Globus pallidus (tissue), 1 donor: ENCODE results near the gene SLX4IP.
A peak's percentile ranks its signal among the peaks of the same experiment; 100 is the strongest.

Source experiments
- DNase-seq: peaks from one replicate; pipeline ENCODE4 v3.0.0-alpha.2; 2015; ENCODE audit warnings: low spot score

SLX4IP gene

DNA sequence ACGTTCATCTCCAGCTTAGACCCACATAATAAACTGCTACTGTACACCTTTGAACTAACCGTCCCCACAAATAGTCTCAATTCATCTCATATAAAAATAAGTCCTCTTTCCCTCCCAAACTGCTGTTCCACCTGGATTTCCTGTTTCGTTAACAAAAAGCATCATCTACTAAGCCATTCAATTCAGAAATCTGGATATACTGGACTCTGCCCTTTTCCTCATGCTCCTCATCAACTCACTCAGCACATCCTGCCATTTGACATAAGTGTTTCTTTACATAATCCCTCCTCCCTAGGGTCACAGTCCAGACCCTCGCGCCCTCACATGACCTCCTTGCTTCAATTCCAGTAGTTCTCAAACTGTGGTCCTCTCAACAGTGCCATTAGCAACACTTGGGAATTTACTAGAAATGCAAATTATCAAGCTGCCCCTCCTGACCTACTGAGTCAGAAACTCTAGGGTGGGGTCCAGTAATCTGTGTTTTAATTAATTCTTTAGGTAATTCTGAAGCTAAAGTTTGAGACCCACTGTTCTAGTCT is 5.6 kb upstream of the SLX4IP start:
- no peak for DNase-seq

DNA sequence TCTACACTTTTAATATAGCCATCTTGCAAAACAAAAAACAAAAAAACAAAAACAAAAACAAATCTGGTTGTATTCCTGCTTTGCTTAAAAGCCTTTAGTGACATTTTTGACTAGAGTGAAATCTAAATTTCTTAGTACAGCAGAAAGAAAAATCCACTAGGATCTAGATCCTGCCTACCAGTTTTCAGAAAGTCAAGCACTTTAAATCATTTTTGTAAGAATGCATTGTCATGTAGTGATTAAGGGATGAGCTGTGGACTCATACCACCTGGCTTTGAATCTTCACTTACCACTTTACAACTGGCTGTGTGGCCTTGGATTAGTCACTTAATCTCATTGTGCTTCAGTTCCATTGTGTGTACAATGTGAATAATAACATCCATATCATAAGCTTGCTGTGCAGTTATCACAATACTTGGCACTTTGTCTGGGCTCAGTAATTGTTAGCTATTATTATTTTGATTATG is 5.1 kb upstream of the SLX4IP start:
- DNase-seq: no peak

DNA sequence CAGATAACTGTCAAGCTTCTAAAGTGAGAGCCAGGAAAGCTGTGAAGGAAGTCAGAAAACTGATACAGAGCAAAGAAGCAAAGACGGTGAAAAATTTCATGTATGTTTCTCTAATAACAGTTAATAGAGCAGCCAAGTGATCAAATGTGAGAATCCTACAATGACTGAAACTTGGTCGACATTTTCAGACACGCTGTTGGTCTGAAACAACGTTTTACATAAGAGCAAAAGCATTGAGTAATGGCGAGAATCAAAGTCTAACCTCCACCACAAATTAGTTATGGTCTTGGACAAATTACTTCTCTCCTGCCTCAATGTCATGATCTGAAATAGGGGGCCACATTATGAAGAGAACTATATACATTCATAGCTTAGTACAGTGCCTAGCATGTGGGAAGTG is 4.4 kb upstream of the SLX4IP start:
- DNase-seq: no peak

DNA sequence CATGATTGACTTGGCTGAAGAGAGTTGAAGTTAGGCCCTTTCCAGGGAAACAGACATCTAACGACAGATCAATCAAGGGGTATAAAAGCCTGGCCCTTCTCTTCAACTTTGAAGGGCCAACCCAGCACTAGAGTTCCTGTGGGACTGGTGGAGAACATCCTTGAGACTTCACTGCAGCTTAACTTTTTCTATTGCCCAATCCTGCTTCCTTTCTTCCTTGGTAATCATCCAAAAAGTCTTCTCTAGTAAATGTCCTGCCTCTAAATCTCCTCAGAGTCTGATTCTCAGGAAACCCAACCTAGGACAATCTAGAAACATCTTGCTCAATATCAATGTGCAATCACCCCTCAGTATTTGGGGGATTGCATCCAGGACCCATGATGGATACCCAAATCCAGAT is 3.0 kb upstream of the SLX4IP start:
- DNase-seq: no peak

DNA sequence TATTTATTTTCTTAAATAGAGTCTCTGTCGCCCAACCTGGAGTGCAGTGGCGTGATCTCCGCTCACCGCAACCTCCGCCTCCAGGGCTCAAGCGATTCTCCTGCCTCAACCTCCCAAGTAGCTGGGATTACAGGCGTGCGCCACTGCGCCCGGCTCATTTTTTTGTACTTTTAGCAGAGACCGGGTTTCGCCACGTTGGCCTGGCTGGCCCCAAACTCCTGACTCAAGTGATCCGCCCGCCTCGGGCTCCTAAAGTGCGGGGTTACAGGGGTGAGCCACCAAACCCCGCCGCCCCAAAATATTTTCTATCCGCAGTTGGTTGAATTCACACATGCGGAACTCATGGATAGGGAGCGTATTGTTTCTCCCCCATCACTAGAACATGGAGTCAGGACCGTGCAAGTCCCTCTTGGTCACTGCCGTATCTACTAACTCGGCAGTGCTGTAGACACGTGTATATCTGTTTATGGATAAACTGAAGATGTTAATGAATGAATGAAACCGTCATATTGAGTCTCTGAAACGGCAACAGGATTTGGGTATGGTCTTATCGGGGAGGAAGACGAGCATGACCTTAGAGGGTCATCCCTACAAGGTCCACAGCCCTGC is 2.0 kb upstream of the SLX4IP start:
- peak; percentile 4 for DNase-seq

DNA sequence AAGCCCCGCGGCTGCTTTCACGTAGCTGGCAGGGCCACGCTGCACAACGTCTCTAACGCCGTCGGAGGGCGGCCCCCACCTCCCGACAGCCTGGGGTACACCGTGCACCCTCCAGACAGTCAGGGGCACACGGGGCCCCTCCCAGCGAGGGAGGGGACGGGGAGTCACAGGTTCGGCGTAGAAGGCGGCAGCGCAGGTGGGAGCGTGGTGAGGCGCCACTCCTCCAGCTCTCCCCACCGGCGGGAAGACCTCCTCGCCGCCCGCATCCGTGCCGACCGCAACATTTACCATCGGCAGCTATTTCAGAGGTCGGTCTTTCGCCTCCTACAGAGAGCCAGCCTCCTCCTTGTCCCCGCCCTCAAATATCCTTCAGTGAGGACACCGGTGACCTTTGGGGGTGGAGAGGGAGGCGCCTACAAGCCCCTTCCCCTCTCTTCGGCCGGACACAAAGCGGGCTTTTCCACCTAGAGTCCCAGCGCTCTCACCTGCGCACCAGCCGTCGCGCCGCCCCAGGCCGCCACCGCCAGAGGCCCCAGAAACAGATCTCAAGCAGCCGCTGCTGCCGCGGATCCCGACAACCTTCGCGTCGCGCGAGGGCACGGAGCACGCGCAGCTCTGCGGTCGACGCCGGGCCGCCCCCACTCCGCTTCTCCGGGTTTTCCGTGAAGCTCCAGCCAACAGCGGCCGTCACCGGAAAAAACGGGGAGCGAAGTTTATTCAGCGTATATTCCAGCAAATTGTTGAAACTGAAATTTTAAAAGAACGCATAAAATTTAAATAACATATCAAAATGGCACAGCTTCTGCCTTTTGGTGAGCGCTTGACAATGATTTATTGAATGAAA is 1.3 kb upstream of the SLX4IP start, which contains the start of gene MKKS:
MKKS (minus strand) TSS at position 600 of the 844 bp plus-strand sequence. CDS start 20,708 bp downstream, outside the sequence.
- no peak for DNase-seq

DNA sequence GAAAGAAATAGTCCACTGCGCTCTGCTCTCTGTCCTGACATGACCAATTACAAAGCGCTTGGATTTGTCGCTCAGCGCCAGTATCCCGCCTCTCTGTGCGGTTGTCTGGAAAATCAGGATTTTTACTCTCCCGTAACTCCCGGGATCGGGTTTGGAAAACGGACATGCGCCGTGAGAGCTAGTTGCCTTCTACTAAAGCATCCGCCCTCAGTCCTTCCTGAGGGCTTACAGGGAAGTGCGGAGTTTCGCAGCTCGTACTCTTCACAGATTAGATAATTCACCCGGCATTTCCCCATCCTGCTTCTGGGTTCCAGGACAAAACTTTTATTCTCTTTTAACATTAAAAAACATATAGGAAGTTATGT is 656 bp upstream of the SLX4IP start:
- peak; percentile 98 for DNase-seq

DNA sequence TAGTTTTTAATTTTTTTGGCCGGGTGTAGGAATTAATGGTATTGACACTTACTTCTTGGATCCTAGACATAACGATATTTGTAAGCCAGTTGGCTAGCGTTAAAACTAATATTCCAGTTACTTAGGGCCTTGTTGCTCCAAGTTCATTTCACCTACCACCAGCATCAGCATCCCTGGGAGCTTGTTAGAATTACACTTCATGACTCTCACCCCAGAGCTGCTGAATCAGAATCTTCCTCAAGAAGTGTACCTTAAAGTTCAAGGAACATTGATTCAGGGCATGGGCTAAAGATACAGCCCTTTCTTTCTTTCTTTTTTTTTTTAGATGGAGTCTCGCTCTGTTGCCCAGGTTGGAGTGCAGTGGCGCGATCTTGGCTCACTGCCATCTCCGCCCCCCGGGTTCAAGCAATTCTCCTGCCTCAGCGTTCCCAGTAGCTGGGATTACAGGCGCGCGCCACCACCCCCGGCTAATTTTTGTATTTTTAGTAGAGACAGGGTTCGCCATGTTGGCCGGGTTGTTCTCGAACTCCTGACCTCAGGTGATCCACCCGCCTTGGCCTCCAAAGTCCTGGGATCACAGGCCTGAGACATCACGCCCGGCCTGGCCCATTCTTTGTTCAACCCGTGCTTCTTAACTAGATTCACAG is 1.1 kb downstream of the SLX4IP start:
- no peak for DNase-seq

DNA sequence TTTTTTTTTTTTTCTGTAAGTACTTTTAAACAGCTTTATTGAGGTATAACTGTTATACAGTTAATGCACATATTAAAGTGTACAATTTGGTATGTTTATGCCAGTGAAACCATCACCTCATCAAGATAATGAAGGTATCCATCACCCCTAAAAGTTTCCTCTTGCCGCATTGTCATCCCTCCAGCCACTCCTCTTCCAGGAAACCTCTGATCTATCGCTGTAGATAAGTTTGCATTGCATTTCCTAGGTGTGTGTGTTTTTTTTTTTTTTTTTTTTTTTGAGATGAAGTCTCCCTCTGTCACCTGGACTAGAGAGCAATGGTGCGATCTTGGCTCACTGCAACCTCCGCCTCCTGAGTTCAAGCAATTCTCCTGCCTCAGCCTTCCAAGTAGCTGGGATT is 3.1 kb downstream of the SLX4IP start:
- DNase-seq: no peak

DNA sequence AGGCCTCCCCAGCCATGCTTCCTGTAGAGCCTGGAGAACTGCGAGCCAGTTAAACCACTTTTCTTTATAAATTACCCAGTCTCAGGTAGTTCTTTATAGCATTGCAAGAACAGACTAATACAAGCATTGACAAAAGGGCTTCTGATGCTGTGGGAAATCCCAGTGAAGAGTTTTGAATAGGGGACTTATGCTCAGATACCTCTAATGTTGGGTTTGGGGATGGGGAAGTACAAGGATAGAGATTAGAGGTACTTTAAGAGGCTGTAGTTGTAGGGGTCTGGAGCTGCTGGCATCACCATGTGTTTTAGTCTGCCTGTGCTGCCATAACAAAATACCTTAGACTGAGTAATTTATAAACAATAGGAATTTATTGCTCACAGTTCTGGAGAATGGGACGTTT is 8.8 kb downstream of the SLX4IP start:
- DNase-seq: no peak

DNA sequence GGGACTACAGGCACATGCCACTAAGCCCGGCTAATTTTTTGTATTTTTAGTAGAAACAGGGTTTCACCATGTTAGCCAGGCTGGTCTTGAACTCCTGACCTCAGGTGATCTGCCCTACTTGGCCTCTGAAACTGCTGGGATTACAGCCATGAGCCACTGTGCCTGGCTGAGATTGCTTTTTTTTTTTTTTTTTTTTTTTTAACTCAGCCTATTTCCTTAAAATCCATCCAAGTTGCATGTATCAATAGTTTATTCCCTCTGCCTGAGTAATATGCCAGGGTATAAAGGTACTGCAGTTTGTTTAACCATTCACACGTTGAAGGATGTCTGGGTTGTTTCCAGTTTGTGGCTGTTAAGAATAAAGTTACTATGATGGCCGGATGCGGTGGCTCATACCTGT is 10.7 kb downstream of the SLX4IP start:
- no peak for DNase-seq

DNA sequence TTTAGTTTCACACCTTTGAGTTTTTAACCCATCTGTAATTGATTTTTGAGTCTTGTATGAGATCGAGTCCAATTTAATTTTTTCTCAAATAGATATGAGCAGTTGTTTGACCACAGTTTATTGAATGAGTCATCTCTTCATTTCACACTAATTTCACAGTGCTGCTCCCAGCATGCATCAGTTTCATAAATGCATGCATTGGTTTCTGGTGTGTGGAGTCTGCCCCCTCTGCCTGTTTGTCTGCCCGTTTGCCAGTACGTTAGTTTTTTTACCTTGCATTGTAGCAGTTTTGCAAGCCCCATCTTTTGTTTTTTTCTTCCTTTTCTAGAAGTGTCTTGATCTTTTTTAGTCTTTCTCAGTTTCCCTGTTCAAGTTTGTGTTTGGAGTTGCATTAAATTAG is 11.9 kb downstream of the SLX4IP start:
- DNase-seq: no peak

DNA sequence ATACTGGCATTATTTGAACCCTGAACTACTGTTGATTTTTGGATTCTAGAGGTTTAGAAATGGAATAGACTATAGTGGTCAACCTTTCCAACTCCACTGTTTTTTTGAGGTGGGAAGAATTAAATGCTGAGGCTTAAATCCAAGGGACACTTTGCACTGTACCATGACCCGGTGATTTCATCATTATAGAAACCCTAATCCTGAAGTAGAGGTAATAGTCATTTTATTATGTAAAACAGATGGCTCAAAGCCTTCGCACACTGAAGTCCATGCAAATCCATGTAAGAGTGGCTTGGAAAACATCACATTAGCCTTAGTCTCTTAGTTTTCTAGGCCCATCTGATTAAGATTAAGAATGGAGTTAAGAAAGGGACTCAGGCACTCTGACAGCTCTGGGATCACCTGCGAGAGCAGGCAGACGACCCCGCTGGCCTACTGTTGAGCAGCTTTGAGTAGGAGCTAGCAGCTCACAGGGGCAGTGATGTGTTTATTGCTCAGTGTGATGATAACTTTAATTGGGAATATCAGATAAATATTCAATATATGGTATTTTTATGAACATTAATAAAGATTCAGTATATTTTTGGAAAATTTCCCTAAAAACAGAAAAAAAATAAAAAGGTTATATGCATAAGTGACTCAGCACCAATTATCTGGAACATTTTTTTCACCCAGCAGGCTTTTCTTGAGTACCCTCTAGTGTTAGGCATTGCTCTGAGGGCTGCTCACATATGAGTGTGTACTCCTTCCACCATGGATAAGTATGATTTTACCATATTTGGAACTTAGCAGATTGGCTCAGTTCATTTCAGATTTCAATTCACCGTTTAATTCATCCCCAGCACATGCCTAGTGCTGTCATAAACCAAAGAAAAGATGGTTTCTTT is 13.4 kb downstream of the SLX4IP start:
- DNase-seq: no peak

DNA sequence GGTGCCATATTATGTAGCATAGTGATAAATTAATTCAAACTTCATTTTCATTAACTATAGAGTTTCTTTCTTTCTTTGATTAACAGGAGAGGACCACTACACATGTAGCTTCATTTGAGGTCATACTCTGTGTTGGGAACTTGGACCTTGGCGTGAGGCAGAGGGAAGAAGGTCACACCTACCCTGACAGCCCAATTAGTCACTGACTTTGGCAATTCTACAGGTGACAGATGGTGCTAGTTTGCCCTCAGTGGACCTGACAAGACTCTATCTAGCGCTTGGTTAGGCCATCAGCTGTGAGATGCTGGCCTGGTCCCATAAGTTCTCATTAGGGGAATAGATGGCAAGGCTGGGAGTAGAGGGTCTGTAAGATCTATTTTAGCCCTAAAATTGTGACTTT is 14.2 kb downstream of the SLX4IP start:
- DNase-seq: no peak

DNA sequence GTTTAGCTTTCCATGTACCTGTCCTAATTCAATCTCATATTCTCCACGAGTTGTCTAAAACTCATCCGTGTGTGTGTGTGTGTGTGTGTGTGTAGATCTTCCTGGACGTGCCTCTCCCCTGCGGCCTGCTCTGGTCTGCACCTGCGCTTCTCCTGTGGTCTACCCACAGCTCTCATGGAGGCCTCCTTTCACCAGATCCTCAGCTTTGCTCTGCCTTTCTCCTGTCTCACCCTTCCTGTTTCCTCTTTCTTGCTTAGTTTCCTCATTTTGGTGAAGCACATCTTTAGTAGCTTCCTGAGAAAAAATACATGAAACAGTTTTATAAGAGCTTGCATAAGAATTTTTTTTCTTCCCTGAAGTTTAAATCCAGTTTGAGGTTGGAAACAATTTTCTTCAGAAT is 18.1 kb downstream of the SLX4IP start:
- no peak for DNase-seq

DNA sequence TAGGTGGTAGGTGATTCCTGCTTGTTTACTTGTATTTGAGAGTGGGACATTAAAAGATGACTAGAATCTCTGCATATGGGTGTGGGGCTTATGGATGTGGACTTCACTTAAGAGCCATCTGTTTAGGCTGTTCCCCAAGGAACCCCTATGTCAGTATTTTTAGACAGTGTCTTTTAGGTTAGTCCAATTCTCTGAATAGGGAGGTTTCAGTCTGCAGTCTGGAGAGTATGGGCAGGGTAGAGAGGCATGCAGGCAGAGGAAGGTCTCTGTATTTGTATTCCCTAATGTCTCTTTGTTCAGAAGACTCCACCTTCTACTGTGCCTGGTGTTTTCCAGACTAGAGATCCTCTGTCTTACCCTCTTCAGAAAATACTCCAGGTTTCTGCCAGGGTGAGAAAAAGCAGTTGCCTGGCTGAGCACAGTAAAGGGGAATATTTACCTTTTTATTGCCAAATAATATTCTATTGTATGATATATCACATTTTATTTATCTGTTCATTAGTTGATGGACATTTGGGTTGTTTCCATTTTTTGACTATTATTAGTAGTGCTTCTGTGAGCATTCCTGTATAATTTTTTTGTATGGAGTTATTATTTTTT is 19.1 kb downstream of the SLX4IP start:
- no peak for DNase-seq

DNA sequence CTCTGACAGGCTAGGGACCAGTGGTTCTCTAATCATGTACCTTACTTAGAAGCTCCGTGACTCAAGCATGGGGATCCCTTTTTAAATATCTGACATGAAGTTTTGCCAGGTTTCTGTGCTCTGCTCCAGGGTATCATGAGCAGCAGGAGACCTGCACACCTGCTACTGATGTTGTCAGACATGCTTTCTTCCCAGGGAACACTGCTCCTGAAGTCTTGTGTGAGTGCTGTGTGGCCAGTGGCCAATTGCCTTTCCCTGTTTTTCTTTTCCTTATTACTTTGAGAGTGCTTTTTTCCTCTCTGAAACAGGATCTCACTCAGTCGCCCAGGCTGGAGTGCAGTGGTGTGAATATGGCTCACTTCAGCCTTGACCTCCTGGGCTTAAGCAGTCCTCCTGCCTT is 26.4 kb downstream of the SLX4IP start:
- no peak for DNase-seq

DNA sequence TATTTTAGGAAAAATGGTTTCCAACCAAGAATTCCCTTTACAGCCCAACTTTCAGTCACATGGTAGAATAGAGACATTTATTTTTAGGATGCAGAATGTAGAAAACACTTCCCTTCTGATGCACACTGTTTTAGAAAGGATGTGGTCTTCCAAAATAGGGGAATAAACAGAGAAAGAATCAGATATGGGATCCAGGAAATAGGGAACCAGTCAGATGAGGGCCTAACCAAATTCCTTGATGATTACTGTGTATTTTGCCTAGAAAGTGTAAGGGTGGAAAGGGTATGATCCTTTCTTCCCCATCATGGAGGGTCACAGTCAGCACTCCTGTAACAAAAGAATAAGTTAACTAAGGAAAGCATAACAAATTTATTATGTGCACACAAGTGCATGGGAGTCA is 27.4 kb downstream of the SLX4IP start:
- DNase-seq: no peak

DNA sequence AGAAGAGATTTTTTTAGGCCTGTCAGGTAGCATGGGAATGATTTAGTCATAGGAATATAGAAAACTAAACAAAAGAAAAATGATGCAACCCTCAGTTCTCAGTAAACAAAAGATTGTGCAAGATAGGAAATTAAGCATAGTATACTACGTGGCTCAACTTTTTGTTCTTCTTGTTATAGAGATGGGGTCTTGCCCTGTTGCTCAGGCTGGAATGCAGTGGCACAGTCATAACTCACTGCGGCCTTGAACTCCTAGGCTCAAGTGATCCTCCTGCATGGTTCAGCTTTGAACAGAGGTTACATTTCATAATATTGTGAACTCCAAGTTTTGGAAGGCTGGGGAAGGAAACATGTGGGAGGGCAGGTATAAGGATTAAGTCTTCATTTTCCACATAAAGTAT is 28.5 kb downstream of the SLX4IP start:
- DNase-seq: no peak

DNA sequence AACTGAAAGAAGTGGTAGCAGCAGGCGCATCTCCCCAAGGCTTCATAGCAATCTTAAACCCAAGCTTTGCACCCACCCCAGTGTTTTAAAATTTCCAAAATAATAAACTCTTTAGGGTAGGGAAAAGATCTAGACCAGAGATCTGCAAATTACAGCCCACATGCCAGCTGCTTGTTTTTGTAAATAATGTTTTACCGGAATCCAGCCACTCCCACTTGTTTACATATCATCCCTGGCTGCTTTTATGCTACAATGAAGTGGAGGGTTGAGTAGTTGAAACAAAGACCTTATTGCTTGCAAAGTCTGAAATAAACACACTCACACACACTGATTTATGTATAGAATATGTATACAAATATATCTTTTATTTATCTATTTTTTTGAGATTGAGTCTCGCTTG is 30.0 kb downstream of the SLX4IP start:
- no peak for DNase-seq

DNA sequence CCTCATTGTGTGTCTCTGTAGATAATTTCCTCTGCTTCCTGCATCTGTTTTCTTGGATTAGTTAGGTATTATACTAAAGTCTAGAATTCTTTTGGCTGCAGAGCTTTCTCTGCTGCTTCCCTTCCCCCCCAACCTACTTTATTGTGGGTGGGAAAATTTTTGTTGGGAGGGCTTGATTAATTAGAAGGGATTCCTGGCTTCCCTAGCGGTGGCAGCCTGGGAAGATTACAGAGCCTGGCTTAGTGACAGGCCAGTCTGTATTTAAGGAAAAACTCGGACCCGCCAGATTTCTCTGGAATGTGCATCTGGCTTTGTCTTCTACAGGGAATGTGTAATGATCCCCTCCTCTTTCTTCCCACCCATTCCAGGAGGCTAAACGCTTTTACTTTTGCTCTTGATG is 31.2 kb downstream of the SLX4IP start:
- DNase-seq: no peak
